CD4-positive, alpha-beta T cell treated with Interleukin-17A for 4 hours (primary cell): ENCODE measurements around the gene RGS12.

Experiments used
- DNase-seq: peaks from one replicate; pipeline ENCODE4 v3.0.0-alpha.2; 2020; ENCODE audit warnings: mixed read lengths

Gene RGS12

GRCh38 chr4:3253808-3254207, 39.0 kb upstream of the RGS12 start:
- DNase-seq = no peak

- DNase-seq = no peak
Measured at GRCh38 chr4:3254302-3255131, 38.3 kb upstream of the RGS12 start.

DNA sequence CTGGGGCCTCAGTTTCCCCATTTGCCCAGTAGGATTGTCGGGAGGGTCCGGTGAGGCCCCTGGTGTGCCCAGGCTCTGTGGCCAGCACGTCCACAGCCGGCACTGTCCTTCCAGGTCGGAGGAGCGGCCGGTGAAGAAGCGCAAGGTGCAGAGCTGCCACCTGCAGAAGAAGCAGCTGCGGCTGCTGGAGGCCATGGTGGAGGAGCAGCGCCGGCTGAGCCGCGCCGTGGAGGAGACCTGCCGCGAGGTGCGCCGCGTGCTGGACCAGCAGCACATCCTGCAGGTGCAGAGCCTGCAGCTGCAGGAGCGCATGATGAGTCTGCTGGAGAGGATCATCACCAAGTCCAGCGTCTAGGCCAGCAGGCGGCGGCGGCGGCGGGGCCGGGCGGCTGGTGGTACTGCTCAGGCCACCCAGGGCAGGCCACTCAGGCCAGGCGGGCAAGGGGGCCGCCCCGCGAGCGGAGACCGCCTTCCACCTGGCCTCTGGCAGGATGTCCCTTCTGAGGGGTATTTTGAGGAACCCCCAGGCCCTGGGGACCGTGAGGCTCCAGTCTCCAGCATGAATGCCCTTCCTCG, 37.1 kb upstream of the RGS12 start:
- DNase-seq = no peak

DNA sequence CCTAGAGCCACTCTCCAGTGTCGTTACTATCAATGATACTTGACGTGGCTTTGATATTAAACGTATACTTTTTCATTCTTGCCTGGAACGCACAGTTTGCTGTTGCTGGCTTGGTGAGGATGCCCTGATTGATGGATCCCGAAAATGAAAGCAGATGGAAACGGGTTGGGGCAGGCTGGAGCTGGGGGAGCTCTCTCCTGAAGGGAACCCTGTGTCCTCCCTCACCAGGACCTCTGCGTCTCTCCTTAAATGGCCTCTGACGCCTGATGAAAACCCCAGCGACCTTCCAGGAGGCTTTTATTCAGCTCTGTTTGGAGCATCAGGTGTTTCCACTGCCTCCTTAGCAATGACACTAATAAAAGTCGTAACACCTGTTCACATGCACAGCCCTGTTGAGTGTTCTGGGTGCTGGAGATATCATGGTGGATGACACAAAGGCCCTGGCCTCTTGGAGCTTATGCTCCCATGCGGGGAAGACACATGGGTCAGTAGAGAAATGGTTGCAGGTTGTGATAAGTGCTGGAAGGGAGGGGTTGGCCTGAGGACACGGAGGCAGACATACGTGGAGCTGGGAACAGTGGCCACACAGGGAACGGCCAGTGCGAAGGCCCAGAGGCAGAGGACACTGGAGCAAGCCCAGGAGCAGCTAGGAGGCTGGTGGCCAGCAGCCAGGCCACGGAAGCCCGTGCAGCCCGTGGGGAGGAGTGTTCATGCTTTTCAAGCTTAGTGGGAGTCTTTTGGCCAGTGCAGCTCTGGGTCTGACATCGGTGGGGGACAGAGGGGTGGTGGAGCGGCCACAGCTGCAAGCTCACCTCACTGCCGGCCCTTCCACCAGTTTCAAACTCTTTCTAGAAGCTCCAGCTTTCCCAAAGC, 36.4 kb upstream of the RGS12 start:
- DNase-seq = no peak

- no peak for DNase-seq
Measured at GRCh38 chr4:3257103-3257555, 35.7 kb upstream of the RGS12 start.

- no peak for DNase-seq
Measured at GRCh38 chr4:3257556-3258482, 35.0 kb upstream of the RGS12 start.

DNA sequence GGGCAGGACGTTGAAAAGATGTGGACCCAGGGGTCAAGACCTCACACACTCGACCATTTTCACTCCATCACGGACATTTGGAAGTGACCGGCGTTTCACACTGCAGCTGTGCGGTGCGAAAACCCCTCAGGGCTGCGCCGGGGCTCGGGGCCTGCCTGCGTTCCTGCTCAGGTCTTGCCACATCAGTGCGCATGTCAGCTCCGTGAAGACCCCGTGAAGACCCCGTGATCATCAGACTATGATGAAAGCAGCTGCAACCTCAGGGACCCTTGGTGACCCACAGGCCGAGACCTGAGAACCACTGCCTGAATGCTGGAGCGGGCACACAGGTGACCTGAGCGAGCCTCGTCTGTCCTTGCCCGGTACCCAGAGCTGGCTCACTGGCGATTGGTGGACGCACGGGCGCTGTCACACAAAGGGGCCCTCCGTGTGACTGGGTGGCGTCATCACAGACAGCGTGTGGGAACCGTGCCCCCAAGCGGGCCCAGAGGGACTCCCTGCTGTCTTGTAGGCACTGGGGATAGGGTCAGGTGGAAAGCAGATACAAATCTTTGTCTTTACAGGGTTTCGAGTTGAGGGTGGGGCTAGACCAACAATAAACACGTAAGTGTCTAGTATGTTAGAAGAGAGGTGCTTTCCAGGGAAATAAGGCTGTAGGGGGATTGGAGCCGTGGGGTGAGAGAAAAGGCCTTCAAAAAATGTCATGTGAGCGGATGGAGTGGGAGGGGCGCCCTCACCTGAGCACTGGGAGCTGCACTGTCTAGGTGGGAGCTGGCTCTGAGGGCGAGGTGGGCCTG, 31.2 kb upstream of the RGS12 start:
- DNase-seq = no peak

- DNase-seq = no peak
Measured at GRCh38 chr4:3262208-3263052, 30.4 kb upstream of the RGS12 start.

DNA sequence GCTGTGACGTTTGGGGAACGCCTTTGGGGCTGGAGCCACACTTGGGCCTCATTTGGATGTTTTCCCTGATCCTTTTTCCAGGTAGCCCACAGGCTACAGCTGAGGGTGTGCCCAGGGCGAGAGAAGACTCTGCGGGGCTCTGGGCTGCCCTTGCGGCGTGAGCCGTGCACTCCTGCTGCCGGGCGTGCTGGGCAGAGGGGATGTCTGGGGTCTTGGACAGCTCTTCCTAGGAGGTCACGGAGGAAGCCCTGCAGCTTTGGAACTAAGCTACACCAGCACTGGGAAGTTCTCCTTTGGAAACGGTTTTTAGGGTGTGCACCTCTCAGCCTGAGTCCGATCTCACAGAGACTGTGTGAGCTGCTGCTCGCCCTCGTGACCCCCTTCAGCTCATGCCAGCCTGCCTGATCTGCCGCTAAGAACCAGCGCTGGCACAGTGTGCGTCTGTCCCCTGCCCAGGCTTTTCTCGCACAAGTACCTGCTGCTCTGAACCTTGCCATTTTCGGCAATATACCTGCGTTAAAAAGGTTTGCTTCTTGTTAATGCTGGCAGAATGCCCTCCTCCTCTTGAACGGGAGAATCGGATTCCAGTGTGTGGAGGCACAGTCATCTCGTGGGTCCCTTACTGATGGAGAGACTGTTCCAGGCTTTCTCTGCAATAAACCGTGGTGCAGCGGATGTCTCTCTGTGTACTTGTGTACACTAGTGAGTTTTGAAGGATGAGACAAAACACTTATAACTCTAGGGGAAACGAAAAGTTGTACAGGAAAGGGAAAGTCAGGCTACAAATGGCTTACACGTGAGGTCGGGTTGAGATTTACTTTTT, 29.6 kb upstream of the RGS12 start:
- no peak for DNase-seq

- DNase-seq = no peak
Measured at GRCh38 chr4:3263876-3264193, 29.0 kb upstream of the RGS12 start.

- DNase-seq = no peak
Measured at GRCh38 chr4:3266076-3266475, 26.7 kb upstream of the RGS12 start.

- no peak for DNase-seq
Measured at GRCh38 chr4:3267576-3268394, 25.0 kb upstream of the RGS12 start.

DNA sequence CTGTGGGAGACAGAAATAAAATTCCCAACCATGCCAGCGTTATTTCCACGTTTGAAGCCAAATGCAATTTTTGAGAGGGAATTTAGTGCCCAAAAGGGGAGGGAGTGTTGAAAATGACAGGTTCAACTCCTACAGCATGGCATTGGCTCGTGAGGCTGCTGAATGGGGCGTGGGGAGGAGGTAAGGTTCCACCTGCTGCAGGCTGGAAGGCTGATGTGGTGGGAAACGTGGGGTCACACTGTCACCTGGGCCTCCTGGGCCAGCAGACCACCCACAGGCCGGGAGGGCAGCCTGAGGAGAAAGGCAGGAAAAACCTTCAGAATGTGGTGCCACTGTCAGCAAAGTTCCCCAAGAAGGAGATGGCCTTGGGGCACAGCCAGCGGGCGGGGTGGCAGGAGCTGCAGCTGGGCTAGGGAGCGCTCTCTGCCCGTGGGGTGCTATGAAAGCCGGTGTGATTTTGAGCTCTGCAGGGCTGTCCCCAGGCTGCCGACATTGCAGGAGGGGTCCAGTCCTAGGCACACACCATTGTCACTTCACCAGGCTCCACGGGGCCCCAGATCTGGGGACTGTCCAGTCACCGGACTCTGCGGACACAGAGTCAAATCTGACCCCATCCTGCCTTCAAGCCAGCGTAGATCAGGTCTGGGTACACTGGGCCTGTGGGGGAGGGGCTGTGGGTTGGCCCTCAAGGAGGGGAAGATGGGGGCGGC, 24.3 kb upstream of the RGS12 start:
- no peak for DNase-seq

DNA sequence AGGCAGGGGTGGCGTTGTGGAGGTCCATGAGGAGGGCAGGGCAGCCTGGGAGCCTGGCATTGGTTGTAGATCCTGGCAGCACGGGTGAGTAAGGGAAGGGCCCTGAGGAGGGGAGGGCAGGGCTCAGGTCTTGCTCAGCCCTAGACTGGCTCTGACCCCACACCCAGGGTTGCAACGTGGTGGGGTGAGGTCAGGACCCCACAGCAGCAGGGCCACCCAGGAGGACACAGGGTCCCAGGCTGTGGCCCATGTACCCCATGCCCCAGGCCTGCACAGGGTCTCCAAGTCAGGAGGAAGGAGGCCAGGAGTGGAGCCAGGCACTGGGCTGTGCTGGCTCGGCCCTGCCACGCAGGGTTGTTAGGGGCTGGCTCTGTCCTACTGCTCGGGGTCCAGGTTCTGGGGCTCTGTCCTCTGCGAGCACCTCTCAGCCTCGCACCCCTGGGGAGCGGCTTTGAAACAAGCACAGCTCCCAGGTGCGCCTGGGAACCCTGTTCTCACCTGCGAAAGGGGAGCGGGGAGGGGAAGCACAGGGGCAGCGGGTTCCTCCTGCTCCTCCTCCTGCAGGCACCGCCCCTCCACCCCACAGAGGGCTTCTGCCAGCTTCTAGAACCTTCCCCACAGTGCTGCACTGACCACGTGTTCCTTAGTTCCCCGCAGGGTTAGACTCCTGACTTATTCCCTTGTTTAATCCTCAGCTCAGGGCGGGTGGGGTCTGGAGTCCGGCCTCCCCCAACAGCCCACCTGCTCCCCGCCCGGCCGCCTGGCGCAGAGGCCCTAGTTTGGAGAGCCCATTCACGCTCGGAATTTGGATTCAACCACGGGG, 23.5 kb upstream of the RGS12 start:
- DNase-seq = no peak

DNA sequence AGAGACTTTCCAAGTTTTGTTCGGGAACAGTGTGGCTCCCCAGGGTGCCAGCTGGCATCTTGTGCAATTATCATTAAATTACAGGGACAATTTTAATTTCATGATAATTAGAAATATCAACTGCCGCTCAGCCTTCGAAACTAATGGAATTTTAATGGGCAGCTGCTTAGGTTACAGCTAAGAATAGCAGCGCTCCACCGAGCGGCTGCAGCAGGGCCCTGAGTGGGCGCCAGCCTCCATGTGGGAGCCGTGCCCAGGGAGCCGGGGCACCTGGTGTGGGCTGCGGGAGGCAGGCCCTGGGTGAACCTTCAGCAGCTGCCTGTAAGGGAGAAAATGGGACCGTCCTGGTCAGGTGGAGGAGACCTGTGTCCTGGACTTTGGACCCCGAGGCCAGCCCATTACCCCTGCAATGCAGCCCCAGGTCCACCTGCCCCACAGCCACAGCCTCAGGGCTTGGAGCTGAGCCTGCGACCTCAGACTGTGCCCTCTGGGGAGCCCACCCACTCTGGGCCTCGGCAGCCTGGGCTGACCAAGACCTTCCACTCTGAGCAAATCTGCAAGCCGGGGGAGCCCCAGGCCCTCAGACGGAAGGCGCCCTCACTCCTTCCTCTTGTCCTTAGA, 22.7 kb upstream of the RGS12 start:
- DNase-seq = no peak

- DNase-seq = no peak
Measured at GRCh38 chr4:3271131-3271530, 21.7 kb upstream of the RGS12 start.

DNA sequence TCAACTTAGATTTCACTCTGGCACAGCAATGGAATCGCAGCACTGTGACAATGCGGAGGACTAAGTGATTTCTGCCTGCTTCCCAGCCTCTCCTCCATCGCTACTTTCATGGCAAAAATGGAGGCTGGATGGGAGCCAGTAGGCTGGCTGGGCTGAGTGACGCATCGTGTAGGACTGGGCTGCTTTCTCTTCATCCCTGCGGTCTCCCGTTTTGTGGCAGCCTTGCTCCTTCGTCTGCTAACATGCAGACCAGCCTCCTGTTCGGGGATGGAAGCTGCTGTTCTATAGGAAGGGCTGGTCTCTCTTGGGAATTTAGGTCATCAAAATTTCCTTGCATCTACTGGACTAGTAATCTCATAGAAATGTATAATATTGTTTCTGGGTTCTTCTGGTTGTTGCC, 15.8 kb upstream of the RGS12 start:
- DNase-seq = no peak
